Measurements from ENCODE around the gene KIF26B. TPM values are rescaled to one million over a fixed set of nuclear protein-coding genes. Genes with fewer than 3 reads are reported as not detected.

Gene KIF26B
- total RNA-seq, 1 donor from 2014 or later: 8.8 TPM

DNA sequence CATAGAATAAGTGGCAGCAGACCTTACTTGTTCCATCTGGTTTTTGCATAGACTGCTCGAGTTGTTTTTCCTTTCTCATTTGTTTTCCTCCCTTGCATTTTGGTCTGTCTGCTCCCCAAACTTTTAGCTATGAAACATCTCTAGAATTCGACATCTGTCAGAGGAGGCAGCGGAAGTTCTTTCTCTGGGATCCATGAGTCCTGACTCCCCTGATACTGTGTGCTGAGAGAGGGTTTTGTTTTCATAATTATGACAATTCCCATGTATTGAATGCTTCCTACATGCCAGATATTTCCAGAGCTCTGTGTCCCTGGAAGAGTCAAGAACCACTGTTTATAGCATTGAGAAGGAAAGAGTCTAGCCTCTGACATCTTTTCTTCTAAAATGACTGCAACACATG is 172.6 kb downstream of the KIF26B start:
- Mint-ChIP-seq H3K36me3 (ENCODE audit: unreplicated experiment) (no peaks in the 10 kb centered on the region), H3K9me3 (ENCODE audit: unreplicated experiment) (no peaks in the 10 kb centered on the region), H3K27me3 (ENCODE audit: unreplicated experiment) (peaks cover 3% of the 10 kb centered on the region), H3K4me1 (ENCODE audit: unreplicated experiment) (peaks cover 3% of the 10 kb centered on the region), H3K27ac (ENCODE audit: unreplicated experiment) (no peak overlapping the region), H3K4me3 (ENCODE audit: unreplicated experiment) (no peak overlapping the region)
- TF ChIP-seq, protein P1, sequence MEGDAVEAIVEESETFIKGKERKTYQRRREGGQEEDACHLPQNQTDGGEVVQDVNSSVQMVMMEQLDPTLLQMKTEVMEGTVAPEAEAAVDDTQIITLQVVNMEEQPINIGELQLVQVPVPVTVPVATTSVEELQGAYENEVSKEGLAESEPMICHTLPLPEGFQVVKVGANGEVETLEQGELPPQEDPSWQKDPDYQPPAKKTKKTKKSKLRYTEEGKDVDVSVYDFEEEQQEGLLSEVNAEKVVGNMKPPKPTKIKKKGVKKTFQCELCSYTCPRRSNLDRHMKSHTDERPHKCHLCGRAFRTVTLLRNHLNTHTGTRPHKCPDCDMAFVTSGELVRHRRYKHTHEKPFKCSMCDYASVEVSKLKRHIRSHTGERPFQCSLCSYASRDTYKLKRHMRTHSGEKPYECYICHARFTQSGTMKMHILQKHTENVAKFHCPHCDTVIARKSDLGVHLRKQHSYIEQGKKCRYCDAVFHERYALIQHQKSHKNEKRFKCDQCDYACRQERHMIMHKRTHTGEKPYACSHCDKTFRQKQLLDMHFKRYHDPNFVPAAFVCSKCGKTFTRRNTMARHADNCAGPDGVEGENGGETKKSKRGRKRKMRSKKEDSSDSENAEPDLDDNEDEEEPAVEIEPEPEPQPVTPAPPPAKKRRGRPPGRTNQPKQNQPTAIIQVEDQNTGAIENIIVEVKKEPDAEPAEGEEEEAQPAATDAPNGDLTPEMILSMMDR (IDR thresholded peaks at IDR 0.05): no peak
- no peak for DNase-seq (ENCODE audit: extremely low spot score, unreplicated experiment)

DNA sequence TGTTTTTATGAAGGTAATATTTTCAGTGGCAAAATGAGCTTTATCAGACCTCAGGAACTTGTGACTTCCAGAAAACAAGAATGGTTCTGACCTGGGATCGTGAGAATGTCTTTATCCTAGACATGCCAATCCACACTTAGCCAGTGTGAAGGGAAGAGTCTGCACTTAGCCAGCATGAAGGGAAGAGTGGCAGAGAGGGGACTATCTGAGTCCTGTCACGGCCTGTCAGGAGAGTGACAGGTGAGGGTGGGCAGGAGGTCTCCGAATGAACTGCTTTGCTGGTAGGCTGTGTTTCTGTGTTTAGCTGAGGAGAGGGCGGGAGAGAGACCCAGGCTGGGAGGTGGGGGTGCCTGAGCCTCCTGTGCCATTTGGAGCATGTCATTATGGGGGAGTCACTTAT is 173.1 kb downstream of the KIF26B start:
- peaks cover 4% of the 10 kb centered on the region for H3K27me3 Mint-ChIP-seq (ENCODE audit: unreplicated experiment)
- H3K27ac Mint-ChIP-seq (ENCODE audit: unreplicated experiment): no peak overlapping the region
- H3K36me3 Mint-ChIP-seq (ENCODE audit: unreplicated experiment): no peaks in the 10 kb centered on the region
- TF ChIP-seq, protein P1 (IDR thresholded peaks at IDR 0.05): no peak
- H3K4me3 Mint-ChIP-seq (ENCODE audit: unreplicated experiment): no peak overlapping the region
- H3K9me3 Mint-ChIP-seq (ENCODE audit: unreplicated experiment): no peaks in the 10 kb centered on the region
- no peak for DNase-seq (ENCODE audit: extremely low spot score, unreplicated experiment)
- peaks cover 3% of the 10 kb centered on the region for H3K4me1 Mint-ChIP-seq (ENCODE audit: unreplicated experiment)

DNA sequence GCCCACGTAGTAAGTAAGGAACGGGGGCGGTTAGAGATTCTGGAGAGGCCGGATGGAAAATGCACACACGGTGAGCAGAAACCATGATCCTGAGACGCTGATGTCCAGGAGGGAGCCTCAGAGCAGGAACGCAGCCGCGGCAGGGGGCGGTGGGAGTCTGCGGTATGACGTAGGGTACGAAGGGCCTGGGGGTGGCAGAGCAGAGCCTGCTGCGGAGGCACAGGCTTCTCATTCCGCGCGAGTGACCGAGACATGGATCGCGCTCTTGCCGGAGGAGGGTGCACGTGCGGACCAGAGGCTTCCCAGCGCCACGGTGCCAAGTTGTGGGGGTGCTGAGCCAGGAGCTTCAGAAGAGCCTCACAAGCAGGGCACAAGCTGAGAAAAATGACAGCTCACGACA is 176.2 kb downstream of the KIF26B start:
- H3K4me3 Mint-ChIP-seq (ENCODE audit: unreplicated experiment): no peak overlapping the region
- H3K36me3 Mint-ChIP-seq (ENCODE audit: unreplicated experiment): no peaks in the 10 kb centered on the region
- H3K27ac Mint-ChIP-seq (ENCODE audit: unreplicated experiment): no peak overlapping the region
- H3K4me1 Mint-ChIP-seq (ENCODE audit: unreplicated experiment): no peaks in the 10 kb centered on the region
- DNase-seq (ENCODE audit: extremely low spot score, unreplicated experiment): no peak
- H3K27me3 Mint-ChIP-seq (ENCODE audit: unreplicated experiment): peaks cover 5% of the 10 kb centered on the region
- no peaks in the 10 kb centered on the region for H3K9me3 Mint-ChIP-seq (ENCODE audit: unreplicated experiment)
- TF ChIP-seq, protein P1 (IDR thresholded peaks at IDR 0.05): no peak

DNA sequence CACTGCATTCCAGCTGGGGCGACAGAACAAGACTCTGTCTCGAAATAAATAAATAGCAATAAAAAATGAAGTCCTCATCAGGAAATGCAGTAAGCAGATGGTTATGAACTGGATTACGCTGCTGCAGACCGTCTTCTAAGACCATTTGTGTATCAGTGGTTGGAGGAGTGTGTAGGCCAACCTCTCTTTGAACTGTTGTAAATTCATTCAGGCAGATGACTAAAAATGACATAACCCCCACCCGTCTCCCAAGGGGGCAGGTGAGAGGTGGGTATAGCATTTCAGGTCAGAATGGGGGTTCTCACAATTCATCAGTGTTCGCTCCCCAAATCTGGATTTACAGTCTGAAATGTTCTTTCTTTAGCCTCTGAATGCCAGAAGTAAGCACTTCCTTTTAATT is 177.3 kb downstream of the KIF26B start:
- peaks cover 5% of the 10 kb centered on the region for H3K27me3 Mint-ChIP-seq (ENCODE audit: unreplicated experiment)

DNA sequence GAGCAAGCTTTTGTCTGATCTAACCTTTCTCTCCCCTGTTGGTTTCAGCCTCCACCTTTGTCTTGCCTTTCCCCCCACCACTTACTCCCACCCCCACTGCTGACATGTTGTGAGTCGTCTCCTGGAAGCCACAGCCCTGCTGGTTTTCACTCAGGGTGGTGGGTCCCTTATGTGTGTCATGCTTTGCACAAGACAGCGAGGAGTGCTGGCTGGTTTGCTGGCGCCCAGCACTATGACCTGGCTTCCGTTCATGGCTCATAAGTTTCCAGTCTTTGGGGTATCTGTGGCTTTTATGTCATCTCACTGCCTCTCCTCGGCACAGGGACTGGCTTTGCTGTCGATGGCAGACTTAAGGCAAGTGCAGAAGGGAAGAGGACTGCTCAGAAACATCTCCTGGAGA is 177.7 kb downstream of the KIF26B start:
- H3K27ac Mint-ChIP-seq (ENCODE audit: unreplicated experiment): no peak overlapping the region
- H3K4me3 Mint-ChIP-seq (ENCODE audit: unreplicated experiment): no peak overlapping the region
- H3K27me3 Mint-ChIP-seq (ENCODE audit: unreplicated experiment): peaks cover 5% of the 10 kb centered on the region
- TF ChIP-seq, protein P1 (IDR thresholded peaks at IDR 0.05): no peak
- H3K9me3 Mint-ChIP-seq (ENCODE audit: unreplicated experiment): no peaks in the 10 kb centered on the region
- H3K36me3 Mint-ChIP-seq (ENCODE audit: unreplicated experiment): no peaks in the 10 kb centered on the region
- DNase-seq (ENCODE audit: extremely low spot score, unreplicated experiment): no peak
- H3K4me1 Mint-ChIP-seq (ENCODE audit: unreplicated experiment): no peaks in the 10 kb centered on the region

More for the DNA sequence above, 177.3 kb downstream of the KIF26B start:
- H3K36me3 Mint-ChIP-seq (ENCODE audit: unreplicated experiment): no peaks in the 10 kb centered on the region
- H3K4me1 Mint-ChIP-seq (ENCODE audit: unreplicated experiment): no peaks in the 10 kb centered on the region
- H3K27ac Mint-ChIP-seq (ENCODE audit: unreplicated experiment): no peak overlapping the region
- no peak for DNase-seq (ENCODE audit: extremely low spot score, unreplicated experiment)
- TF ChIP-seq, protein P1 (IDR thresholded peaks at IDR 0.05): no peak
- no peak overlapping the region for H3K4me3 Mint-ChIP-seq (ENCODE audit: unreplicated experiment)
- H3K9me3 Mint-ChIP-seq (ENCODE audit: unreplicated experiment): no peaks in the 10 kb centered on the region

All from osteocyte (in vitro differentiated cells).